Measurements from ENCODE around the gene MAP3K20.

GRCh38 chr2:173311844-173312606 lies 236.4 kb downstream of the MAP3K20 start:
- TF ChIP-seq CTCF (IDR thresholded peaks at IDR 0.05) (no peak), EZH2 (IDR thresholded peaks at IDR 0.05) (no peak)

All from neural progenitor cell (in vitro differentiated cells).